ENCODE results near the gene S1PR2.

- TF ChIP-seq, protein P1, sequence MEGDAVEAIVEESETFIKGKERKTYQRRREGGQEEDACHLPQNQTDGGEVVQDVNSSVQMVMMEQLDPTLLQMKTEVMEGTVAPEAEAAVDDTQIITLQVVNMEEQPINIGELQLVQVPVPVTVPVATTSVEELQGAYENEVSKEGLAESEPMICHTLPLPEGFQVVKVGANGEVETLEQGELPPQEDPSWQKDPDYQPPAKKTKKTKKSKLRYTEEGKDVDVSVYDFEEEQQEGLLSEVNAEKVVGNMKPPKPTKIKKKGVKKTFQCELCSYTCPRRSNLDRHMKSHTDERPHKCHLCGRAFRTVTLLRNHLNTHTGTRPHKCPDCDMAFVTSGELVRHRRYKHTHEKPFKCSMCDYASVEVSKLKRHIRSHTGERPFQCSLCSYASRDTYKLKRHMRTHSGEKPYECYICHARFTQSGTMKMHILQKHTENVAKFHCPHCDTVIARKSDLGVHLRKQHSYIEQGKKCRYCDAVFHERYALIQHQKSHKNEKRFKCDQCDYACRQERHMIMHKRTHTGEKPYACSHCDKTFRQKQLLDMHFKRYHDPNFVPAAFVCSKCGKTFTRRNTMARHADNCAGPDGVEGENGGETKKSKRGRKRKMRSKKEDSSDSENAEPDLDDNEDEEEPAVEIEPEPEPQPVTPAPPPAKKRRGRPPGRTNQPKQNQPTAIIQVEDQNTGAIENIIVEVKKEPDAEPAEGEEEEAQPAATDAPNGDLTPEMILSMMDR (IDR thresholded peaks at IDR 0.05): no peak
- TF ChIP-seq POLR2A (IDR thresholded peaks at IDR 0.05): no peak
Observed at GRCh38 chr19:10209315-10209714, 21.8 kb downstream of the S1PR2 start.

Data from esophagus squamous epithelium (tissue), 4 donors.